Measurements from ENCODE around the gene NEK4.
A peak's percentile ranks its signal among the peaks of the same experiment; 100 is the strongest.

NEK4 gene

GRCh38 chr3:52721002-52721729 is 49.6 kb downstream of the NEK4 start:
- H3K23ac ChIP-seq (ENCODE audit: low read length), result no peak overlapping the region
- no peak for DNase-seq
- no peak overlapping the region for H3K4ac ChIP-seq (ENCODE audit: low read depth, low read length)
- H2BK15ac ChIP-seq (replicated peaks; ENCODE audit: low read depth), result no peak overlapping the region
- H4K8ac ChIP-seq (ENCODE audit: low read depth, low read length), result no peak overlapping the region
- no peak overlapping the region for H2BK120ac ChIP-seq (ENCODE audit: low read depth, low read length)
- H3K4me2 ChIP-seq (ENCODE audit: low read length), result no peak overlapping the region
- no peak overlapping the region for H3K9ac ChIP-seq (ENCODE audit: low read length)
- H4K5ac ChIP-seq (ENCODE audit: low read length), result no peak overlapping the region
- WGBS (ENCODE audit: extremely low coverage, insufficient coverage, low lambda C conversion rate), result no CpG with 5 or more reads among the region's 6 CpGs
- H3K4me1 ChIP-seq (ENCODE audit: control insufficient read depth, low read depth, low read length), result no peaks in the 10 kb centered on the region
- H2BK5ac ChIP-seq (ENCODE audit: low read length), result no peak overlapping the region
- H3K56ac ChIP-seq (ENCODE audit: low read length), result no peak overlapping the region
- H3K4me3 ChIP-seq (ENCODE audit: low read length), result no peak overlapping the region
- no peak overlapping the region for H3K18ac ChIP-seq (ENCODE audit: low read length)
- H3K79me2 ChIP-seq (ENCODE audit: control insufficient read depth, insufficient read depth, low read length), result no peaks in the 10 kb centered on the region
- no peaks in the 10 kb centered on the region for H3K79me1 ChIP-seq (ENCODE audit: low read length)
- H2AK5ac ChIP-seq (ENCODE audit: low read length), result no peak overlapping the region
- no peaks in the 10 kb centered on the region for H3K27me3 ChIP-seq (ENCODE audit: insufficient read depth, low read length, poor library complexity)
- H3K27ac ChIP-seq (ENCODE audit: low read depth, low read length), result no peak overlapping the region
- no peaks in the 10 kb centered on the region for H3K36me3 ChIP-seq (ENCODE audit: control insufficient read depth, insufficient read depth, low read length)

GRCh38 chr3:52719618-52720017 is 51.1 kb downstream of the NEK4 start:
- no peak overlapping the region for H3K56ac ChIP-seq (ENCODE audit: low read length)
- H4K5ac ChIP-seq (ENCODE audit: low read length), result no peak overlapping the region
- no peaks in the 10 kb centered on the region for H3K4me1 ChIP-seq (ENCODE audit: control insufficient read depth, low read depth, low read length)
- no peak overlapping the region for H3K9ac ChIP-seq (ENCODE audit: low read length)
- H2BK5ac ChIP-seq (ENCODE audit: low read length), result no peak overlapping the region
- H3K36me3 ChIP-seq (ENCODE audit: control insufficient read depth, insufficient read depth, low read length), result no peaks in the 10 kb centered on the region
- no peak overlapping the region for H2BK120ac ChIP-seq (ENCODE audit: low read depth, low read length)
- no peak overlapping the region for H3K23ac ChIP-seq (ENCODE audit: low read length)
- no peak overlapping the region for H4K8ac ChIP-seq (ENCODE audit: low read depth, low read length)
- no peak overlapping the region for H3K4me3 ChIP-seq (ENCODE audit: low read length)
- no peaks in the 10 kb centered on the region for H3K79me1 ChIP-seq (ENCODE audit: low read length)
- no peaks in the 10 kb centered on the region for H3K79me2 ChIP-seq (ENCODE audit: control insufficient read depth, insufficient read depth, low read length)
- H3K27me3 ChIP-seq (ENCODE audit: insufficient read depth, low read length, poor library complexity), result no peaks in the 10 kb centered on the region
- H2BK15ac ChIP-seq (replicated peaks; ENCODE audit: low read depth), result no peak overlapping the region
- H3K4ac ChIP-seq (ENCODE audit: low read depth, low read length), result no peak overlapping the region
- no peak for DNase-seq
- no peak overlapping the region for H2AK5ac ChIP-seq (ENCODE audit: low read length)
- no peak overlapping the region for H3K27ac ChIP-seq (ENCODE audit: low read depth, low read length)
- H3K18ac ChIP-seq (ENCODE audit: low read length), result no peak overlapping the region
- no peak overlapping the region for H3K4me2 ChIP-seq (ENCODE audit: low read length)

- Histone ChIP-seq H3K9ac (ENCODE audit: low read length) (no peak overlapping the region), H3K18ac (ENCODE audit: low read length) (no peak overlapping the region), H4K8ac (ENCODE audit: low read depth, low read length) (no peak overlapping the region), H3K4me2 (ENCODE audit: low read length) (no peak overlapping the region), H3K27ac (ENCODE audit: low read depth, low read length) (no peak overlapping the region), H2AK5ac (ENCODE audit: low read length) (no peak overlapping the region), H3K27me3 (ENCODE audit: insufficient read depth, low read length, poor library complexity) (no peaks in the 10 kb centered on the region), H2BK15ac (replicated peaks; ENCODE audit: low read depth) (no peak overlapping the region), H3K79me2 (ENCODE audit: control insufficient read depth, insufficient read depth, low read length) (no peaks in the 10 kb centered on the region), H3K23ac (ENCODE audit: low read length) (no peak overlapping the region), H2BK5ac (ENCODE audit: low read length) (no peak overlapping the region), H3K4me1 (ENCODE audit: control insufficient read depth, low read depth, low read length) (no peaks in the 10 kb centered on the region), H2BK120ac (ENCODE audit: low read depth, low read length) (no peak overlapping the region), H3K36me3 (ENCODE audit: control insufficient read depth, insufficient read depth, low read length) (no peaks in the 10 kb centered on the region), H3K56ac (ENCODE audit: low read length) (no peak overlapping the region), H4K5ac (ENCODE audit: low read length) (no peak overlapping the region), H3K4ac (ENCODE audit: low read depth, low read length) (no peak overlapping the region), H3K79me1 (ENCODE audit: low read length) (no peaks in the 10 kb centered on the region), H3K4me3 (ENCODE audit: low read length) (no peak overlapping the region)
- no peak for DNase-seq
- no CpG with 5 or more reads among the region's 11 CpGs for WGBS (ENCODE audit: extremely low coverage, insufficient coverage, low lambda C conversion rate)
Measured at GRCh38 chr3:52715714-52716305, 54.9 kb downstream of the NEK4 start.

GRCh38 chr3:52714335-52715302 is 56.1 kb downstream of the NEK4 start:
- Histone ChIP-seq H3K27me3 (ENCODE audit: insufficient read depth, low read length, poor library complexity) (no peaks in the 10 kb centered on the region), H3K56ac (ENCODE audit: low read length) (peak overlapping the region; percentile 42), H3K79me1 (ENCODE audit: low read length) (no peaks in the 10 kb centered on the region), H3K27ac (ENCODE audit: low read depth, low read length) (no peak overlapping the region), H4K8ac (ENCODE audit: low read depth, low read length) (no peak overlapping the region), H3K4me2 (ENCODE audit: low read length) (peak overlapping the region; percentile 90), H3K79me2 (ENCODE audit: control insufficient read depth, insufficient read depth, low read length) (no peaks in the 10 kb centered on the region), H2BK120ac (ENCODE audit: low read depth, low read length) (no peak overlapping the region), H3K36me3 (ENCODE audit: control insufficient read depth, insufficient read depth, low read length) (no peaks in the 10 kb centered on the region), H3K4ac (ENCODE audit: low read depth, low read length) (no peak overlapping the region), H3K4me3 (ENCODE audit: low read length) (no peak overlapping the region), H2BK15ac (replicated peaks; ENCODE audit: low read depth) (no peak overlapping the region), H3K23ac (ENCODE audit: low read length) (no peak overlapping the region), H3K18ac (ENCODE audit: low read length) (no peak overlapping the region), H3K4me1 (ENCODE audit: control insufficient read depth, low read depth, low read length) (no peaks in the 10 kb centered on the region), H2AK5ac (ENCODE audit: low read length) (no peak overlapping the region), H3K9ac (ENCODE audit: low read length) (peak overlapping the region; percentile 31), H4K5ac (ENCODE audit: low read length) (no peak overlapping the region), H2BK5ac (ENCODE audit: low read length) (no peak overlapping the region)
- WGBS (ENCODE audit: extremely low coverage, insufficient coverage, low lambda C conversion rate), result no CpG with 5 or more reads among the region's 39 CpGs
- DNase-seq, result peak; percentile 86

- Histone ChIP-seq H3K79me1 (ENCODE audit: low read length) (no peaks in the 10 kb centered on the region), H3K79me2 (ENCODE audit: control insufficient read depth, insufficient read depth, low read length) (no peaks in the 10 kb centered on the region), H2BK5ac (ENCODE audit: low read length) (no peak overlapping the region), H2BK120ac (ENCODE audit: low read depth, low read length) (no peak overlapping the region), H4K5ac (ENCODE audit: low read length) (no peak overlapping the region), H3K18ac (ENCODE audit: low read length) (no peak overlapping the region), H4K8ac (ENCODE audit: low read depth, low read length) (no peak overlapping the region), H3K56ac (ENCODE audit: low read length) (no peak overlapping the region), H3K27me3 (ENCODE audit: insufficient read depth, low read length, poor library complexity) (no peaks in the 10 kb centered on the region), H3K4ac (ENCODE audit: low read depth, low read length) (no peak overlapping the region), H3K4me3 (ENCODE audit: low read length) (no peak overlapping the region), H3K27ac (ENCODE audit: low read depth, low read length) (no peak overlapping the region), H3K4me2 (ENCODE audit: low read length) (no peak overlapping the region), H3K4me1 (ENCODE audit: control insufficient read depth, low read depth, low read length) (no peaks in the 10 kb centered on the region), H3K23ac (ENCODE audit: low read length) (no peak overlapping the region), H2AK5ac (ENCODE audit: low read length) (no peak overlapping the region), H2BK15ac (replicated peaks; ENCODE audit: low read depth) (no peak overlapping the region), H3K9ac (ENCODE audit: low read length) (no peak overlapping the region), H3K36me3 (ENCODE audit: control insufficient read depth, insufficient read depth, low read length) (no peaks in the 10 kb centered on the region)
- no CpG with 5 or more reads among the region's 17 CpGs for WGBS (ENCODE audit: extremely low coverage, insufficient coverage, low lambda C conversion rate)
- no peak for DNase-seq
Measured at GRCh38 chr3:52712291-52713212, 58.2 kb downstream of the NEK4 start.
